Activated CD8-positive, alpha-beta T cell treated with anti-CD3 and anti-CD28 coated beads for 36 hours (primary cell): ENCODE measurements around the gene SDCCAG8. TPM values are rescaled to one million over a fixed set of nuclear protein-coding genes. Genes with fewer than 3 reads are reported as not detected.

ENCODE experiments used
- ATAC-seq: fragments of 200-7000 bp; cut with Tn5 transposase; one replicate; pipeline ENCODE4 v1.10.0; 2021; ENCODE audit warnings: mild to moderate bottlenecking, moderate library complexity
- CTCF ChIA-PET: fragments of 350-600 bp; sonication (Branson Sonifier 250); formaldehyde crosslinking; loops from one replicate; lab custom pipeline; 2021; ENCODE audit warnings: antibody characterized with exemption; lab: Charles Lee
- POLR2A ChIA-PET: fragments of 350-600 bp; sonication (Branson Sonifier 250); formaldehyde crosslinking; loops from one replicate; lab custom pipeline; 2021; ENCODE audit warnings: antibody characterized with exemption; lab: Charles Lee
- DNase-seq: peaks from one replicate; pipeline ENCODE4 v3.0.0-alpha.2; 2020
- H3K27ac Mint-ChIP-seq: one replicate; pipeline ENCODE4 v1.8.0; 2021; ENCODE audit warnings: mild to moderate bottlenecking, mixed read lengths
- H3K27me3 Mint-ChIP-seq: one replicate; pipeline ENCODE4 v1.8.0; 2021; ENCODE audit warnings: mixed read lengths
- H3K36me3 Mint-ChIP-seq: one replicate; pipeline ENCODE4 v1.8.0; 2021; ENCODE audit warnings: low read depth, mixed read lengths
- H3K4me1 Mint-ChIP-seq: one replicate; pipeline ENCODE4 v1.8.0; 2021; ENCODE audit warnings: low read depth, mixed read lengths
- H3K4me3 Mint-ChIP-seq: one replicate; pipeline ENCODE4 v1.8.0; 2021; ENCODE audit warnings: mild to moderate bottlenecking, moderate library complexity, mixed read lengths
- H3K9me3 Mint-ChIP-seq: one replicate; pipeline ENCODE4 v1.8.0; 2021; ENCODE audit warnings: mixed read lengths
- CTCF ChIP-seq: fragments of 200-600 bp; IDR thresholded peaks from one replicate; pipeline ENCODE4 v1.8.0; 2022; ENCODE audit warnings: antibody characterized with exemption, mild to moderate bottlenecking
- intact Hi-C: fragments of 100-400 bp; cut with micrococcal nuclease; formaldehyde crosslinking; loops from one replicate; pipeline ENCODE4 v1.10.0; 2022
- total RNA-seq, 2 experiments: library from RNA; stranded (reverse); gene quantifications; one replicate each; pipeline ENCODE4 v1.2.3, GENCODE V29; 2021

The SDCCAG8 gene
- total RNA-seq, 2 experiments from 2014 or later, result 22.4 to 22.6 TPM

DNA sequence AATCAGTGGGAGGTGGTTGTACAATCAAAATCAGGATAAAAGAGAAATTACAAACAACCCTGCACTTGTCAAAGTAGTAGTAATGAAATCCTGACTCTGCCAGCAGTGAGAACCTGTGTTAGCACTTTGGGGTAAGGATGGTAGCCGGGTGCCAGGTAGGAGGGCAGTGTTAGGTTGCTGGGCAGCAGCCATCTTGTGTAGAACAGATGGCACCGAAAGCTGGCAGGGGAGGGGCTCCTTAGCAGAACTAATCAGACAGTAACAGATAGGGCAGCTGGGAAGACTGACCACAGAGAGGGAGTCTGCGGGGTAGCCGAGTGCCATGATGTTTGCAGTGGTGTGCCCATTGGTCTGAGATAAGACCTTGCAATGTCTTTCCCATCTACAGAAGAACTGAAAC, 137.3 kb downstream of the SDCCAG8 start:
- CTCF ChIA-PET, result no interaction called here
- Mint-ChIP-seq H3K4me1 (peaks cover 6% of the 10 kb centered on the region), H3K27ac (no peak overlapping the region), H3K36me3 (peaks cover 4% of the 10 kb centered on the region), H3K27me3 (no peaks in the 10 kb centered on the region), H3K4me3 (no peak overlapping the region), H3K9me3 (no peaks in the 10 kb centered on the region)
- DNase-seq (no peak), ATAC-seq (no peak)
- intact Hi-C loops, result no loop called here
- POLR2A ChIA-PET, result no interaction called here
- TF ChIP-seq CTCF, result no peak

GRCh38 chr1:243394066-243394465, 138.2 kb downstream of the SDCCAG8 start:
- no peak for TF ChIP-seq CTCF
- no peaks in the 10 kb centered on the region for H3K27me3 Mint-ChIP-seq
- intact Hi-C loops, result no loop called here
- POLR2A ChIA-PET, result no interaction called here
- CTCF ChIA-PET, result no interaction called here
- ATAC-seq (no peak), DNase-seq (no peak)
- H3K36me3 Mint-ChIP-seq, result peaks cover 3% of the 10 kb centered on the region
- no peaks in the 10 kb centered on the region for H3K9me3 Mint-ChIP-seq
- peaks cover 6% of the 10 kb centered on the region for H3K4me1 Mint-ChIP-seq
- H3K27ac Mint-ChIP-seq, result no peak overlapping the region
- H3K4me3 Mint-ChIP-seq, result no peak overlapping the region

DNA sequence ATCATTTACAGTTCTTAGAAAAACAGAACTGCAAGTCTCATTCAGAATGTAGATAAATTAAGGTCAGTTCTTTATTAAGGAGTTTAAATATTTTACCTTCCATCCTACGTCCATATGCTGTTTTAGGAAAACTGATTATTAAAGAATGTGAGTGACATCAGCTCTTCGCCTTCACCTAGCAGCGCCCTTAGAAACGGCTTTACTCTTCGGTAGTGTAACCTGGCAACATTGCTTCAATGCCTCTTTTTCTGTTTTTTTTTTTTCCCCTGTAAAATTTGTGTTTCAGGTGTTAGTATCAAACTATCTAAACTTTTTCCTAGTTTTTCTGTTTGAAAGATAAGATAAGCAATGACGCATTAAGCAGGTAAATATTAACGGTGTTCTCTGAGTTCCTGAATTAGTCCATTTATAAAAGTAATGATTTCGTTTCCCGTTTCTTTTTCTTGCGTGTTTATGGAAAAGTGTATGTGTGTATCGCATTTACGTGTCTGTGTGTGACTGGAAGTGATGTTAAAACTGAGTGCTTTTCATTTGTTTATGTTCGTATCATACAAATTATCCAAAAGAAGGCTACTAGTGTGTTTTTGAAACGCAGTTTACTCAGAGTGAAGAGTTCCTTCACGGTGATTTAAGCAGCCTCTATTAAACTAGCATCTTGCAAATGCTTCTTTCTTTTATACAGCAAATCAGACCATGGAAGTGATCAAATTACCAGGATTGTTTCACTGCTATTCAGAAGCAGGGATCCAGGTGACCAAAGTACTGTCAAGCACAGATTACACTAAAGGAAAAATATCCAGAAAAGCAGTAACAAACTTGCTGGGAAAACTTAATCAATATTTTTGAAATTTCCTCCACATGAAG, 139.0 kb downstream of the SDCCAG8 start:
- Mint-ChIP-seq H3K4me1 (peaks cover 6% of the 10 kb centered on the region), H3K4me3 (no peak overlapping the region), H3K36me3 (peaks cover 3% of the 10 kb centered on the region), H3K9me3 (no peaks in the 10 kb centered on the region), H3K27ac (no peak overlapping the region), H3K27me3 (no peaks in the 10 kb centered on the region)
- DNase-seq, result no peak
- POLR2A ChIA-PET, result no interaction called here
- intact Hi-C loops, result no loop called here
- ATAC-seq, result no peak
- CTCF ChIA-PET, result interaction anchor here (0.8 kb wide), 1 partner anchor 612 kb away, joined by 3 read pairs; no protein-coding TSS in a partner anchor
- no peak for TF ChIP-seq CTCF

GRCh38 chr1:243396424-243396823, 140.6 kb downstream of the SDCCAG8 start:
- intact Hi-C loops, result no loop called here
- TF ChIP-seq CTCF, result no peak
- ChIA-PET CTCF (no interaction called here), POLR2A (no interaction called here)
- H3K9me3 Mint-ChIP-seq, result no peaks in the 10 kb centered on the region
- H3K4me3 Mint-ChIP-seq, result no peak overlapping the region
- peaks cover 3% of the 10 kb centered on the region for H3K36me3 Mint-ChIP-seq
- no peak overlapping the region for H3K27ac Mint-ChIP-seq
- peaks cover 3% of the 10 kb centered on the region for H3K4me1 Mint-ChIP-seq
- ATAC-seq (no peak), DNase-seq (no peak)
- H3K27me3 Mint-ChIP-seq, result no peaks in the 10 kb centered on the region

GRCh38 chr1:243396876-243397275, 141.0 kb downstream of the SDCCAG8 start:
- no peak overlapping the region for H3K4me3 Mint-ChIP-seq
- intact Hi-C loops, result no loop called here
- H3K27ac Mint-ChIP-seq, result no peak overlapping the region
- DNase-seq, result no peak
- POLR2A ChIA-PET, result no interaction called here
- H3K4me1 Mint-ChIP-seq, result peaks cover 3% of the 10 kb centered on the region
- H3K36me3 Mint-ChIP-seq, result peaks cover 3% of the 10 kb centered on the region
- TF ChIP-seq CTCF, result no peak
- CTCF ChIA-PET, result no interaction called here
- ATAC-seq, result no peak
- no peaks in the 10 kb centered on the region for H3K27me3 Mint-ChIP-seq
- H3K9me3 Mint-ChIP-seq, result no peaks in the 10 kb centered on the region
